Measurements from ENCODE around the gene DSCAM. TPM values are rescaled to one million over a fixed set of nuclear protein-coding genes. Genes with fewer than 3 reads are reported as not detected.

The DSCAM gene
- total RNA-seq, 1 donor from 2014 or later = not detected

DNA sequence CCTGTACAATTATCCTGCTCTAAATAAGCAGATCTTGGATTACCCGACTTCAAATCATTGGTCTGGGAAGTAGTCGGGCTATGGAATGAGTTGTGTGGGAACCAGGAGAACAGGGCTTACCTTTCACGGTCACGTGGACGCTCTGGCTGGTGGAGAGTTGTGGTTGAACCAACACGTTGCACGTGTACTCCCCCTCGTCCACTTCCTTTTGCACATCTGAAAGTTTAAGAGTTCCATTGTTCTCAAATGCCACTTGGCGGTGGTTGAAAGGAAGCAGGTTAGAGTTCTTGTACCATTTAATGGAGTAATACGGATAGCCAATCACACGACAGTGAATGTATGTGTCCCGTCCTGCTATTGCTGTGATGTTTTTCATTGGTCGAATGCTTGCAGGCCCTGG, 509.0 kb downstream of the DSCAM start:
- Mint-ChIP-seq H3K27me3 (ENCODE audit: unreplicated experiment) (no peaks in the 10 kb centered on the region), H3K9me3 (ENCODE audit: unreplicated experiment) (peaks cover 13% of the 10 kb centered on the region), H3K4me3 (ENCODE audit: unreplicated experiment) (no peak overlapping the region), H3K27ac (ENCODE audit: unreplicated experiment) (no peak overlapping the region), H3K36me3 (ENCODE audit: unreplicated experiment) (no peaks in the 10 kb centered on the region), H3K4me1 (ENCODE audit: unreplicated experiment) (no peaks in the 10 kb centered on the region)
- TF ChIP-seq, protein P1, sequence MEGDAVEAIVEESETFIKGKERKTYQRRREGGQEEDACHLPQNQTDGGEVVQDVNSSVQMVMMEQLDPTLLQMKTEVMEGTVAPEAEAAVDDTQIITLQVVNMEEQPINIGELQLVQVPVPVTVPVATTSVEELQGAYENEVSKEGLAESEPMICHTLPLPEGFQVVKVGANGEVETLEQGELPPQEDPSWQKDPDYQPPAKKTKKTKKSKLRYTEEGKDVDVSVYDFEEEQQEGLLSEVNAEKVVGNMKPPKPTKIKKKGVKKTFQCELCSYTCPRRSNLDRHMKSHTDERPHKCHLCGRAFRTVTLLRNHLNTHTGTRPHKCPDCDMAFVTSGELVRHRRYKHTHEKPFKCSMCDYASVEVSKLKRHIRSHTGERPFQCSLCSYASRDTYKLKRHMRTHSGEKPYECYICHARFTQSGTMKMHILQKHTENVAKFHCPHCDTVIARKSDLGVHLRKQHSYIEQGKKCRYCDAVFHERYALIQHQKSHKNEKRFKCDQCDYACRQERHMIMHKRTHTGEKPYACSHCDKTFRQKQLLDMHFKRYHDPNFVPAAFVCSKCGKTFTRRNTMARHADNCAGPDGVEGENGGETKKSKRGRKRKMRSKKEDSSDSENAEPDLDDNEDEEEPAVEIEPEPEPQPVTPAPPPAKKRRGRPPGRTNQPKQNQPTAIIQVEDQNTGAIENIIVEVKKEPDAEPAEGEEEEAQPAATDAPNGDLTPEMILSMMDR (IDR thresholded peaks at IDR 0.05) = no peak
- no peak for DNase-seq (ENCODE audit: extremely low spot score, unreplicated experiment)

DNA sequence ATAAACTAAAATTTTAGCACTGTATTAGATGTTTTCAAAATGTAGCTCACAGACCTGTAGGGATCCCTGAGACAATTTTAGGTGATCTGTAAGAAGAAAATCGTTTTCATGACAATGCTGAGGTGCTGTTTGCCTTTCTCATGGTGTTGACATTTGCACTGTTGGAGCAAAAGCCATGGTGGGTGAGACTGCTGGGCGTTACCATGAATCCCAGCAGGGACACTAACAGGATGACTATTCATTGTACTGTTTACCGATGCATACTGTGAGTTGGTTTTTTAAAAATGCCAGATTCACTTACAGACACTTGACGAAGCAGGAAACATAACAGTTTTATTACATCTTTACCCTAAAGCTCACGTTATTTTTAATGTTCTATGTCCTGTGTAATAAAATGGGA, 511.3 kb downstream of the DSCAM start:
- Mint-ChIP-seq H3K4me1 (ENCODE audit: unreplicated experiment) (no peaks in the 10 kb centered on the region), H3K9me3 (ENCODE audit: unreplicated experiment) (peaks cover 13% of the 10 kb centered on the region), H3K36me3 (ENCODE audit: unreplicated experiment) (no peaks in the 10 kb centered on the region), H3K27me3 (ENCODE audit: unreplicated experiment) (no peaks in the 10 kb centered on the region), H3K4me3 (ENCODE audit: unreplicated experiment) (no peak overlapping the region), H3K27ac (ENCODE audit: unreplicated experiment) (no peak overlapping the region)
- TF ChIP-seq, protein P1 (IDR thresholded peaks at IDR 0.05) = no peak
- DNase-seq (ENCODE audit: extremely low spot score, unreplicated experiment) = no peak

DNA sequence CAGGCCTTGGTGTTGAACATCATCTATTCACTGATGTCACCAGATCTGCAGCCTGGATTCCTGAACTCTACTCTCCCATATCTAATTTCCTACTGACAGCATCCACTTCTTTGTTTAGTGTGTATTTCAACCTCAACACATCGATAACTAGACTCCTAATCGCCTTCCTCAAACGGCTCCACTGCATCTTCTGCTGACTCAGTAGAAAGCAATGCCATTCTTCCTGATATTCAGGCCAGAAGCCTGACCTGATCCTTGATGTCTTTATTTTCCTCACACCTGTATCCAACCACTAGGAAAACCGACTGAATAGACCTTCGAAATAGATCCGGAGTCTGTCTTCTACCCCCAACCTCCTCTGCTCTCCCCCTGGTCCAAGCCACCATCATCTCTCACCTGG, 512.8 kb downstream of the DSCAM start:
- Mint-ChIP-seq H3K36me3 (ENCODE audit: unreplicated experiment) (no peaks in the 10 kb centered on the region), H3K27ac (ENCODE audit: unreplicated experiment) (no peak overlapping the region), H3K27me3 (ENCODE audit: unreplicated experiment) (no peaks in the 10 kb centered on the region), H3K4me3 (ENCODE audit: unreplicated experiment) (no peak overlapping the region), H3K4me1 (ENCODE audit: unreplicated experiment) (no peaks in the 10 kb centered on the region), H3K9me3 (ENCODE audit: unreplicated experiment) (peaks cover 10% of the 10 kb centered on the region)
- TF ChIP-seq, protein P1 (IDR thresholded peaks at IDR 0.05) = no peak
- DNase-seq (ENCODE audit: extremely low spot score, unreplicated experiment) = no peak

DNA sequence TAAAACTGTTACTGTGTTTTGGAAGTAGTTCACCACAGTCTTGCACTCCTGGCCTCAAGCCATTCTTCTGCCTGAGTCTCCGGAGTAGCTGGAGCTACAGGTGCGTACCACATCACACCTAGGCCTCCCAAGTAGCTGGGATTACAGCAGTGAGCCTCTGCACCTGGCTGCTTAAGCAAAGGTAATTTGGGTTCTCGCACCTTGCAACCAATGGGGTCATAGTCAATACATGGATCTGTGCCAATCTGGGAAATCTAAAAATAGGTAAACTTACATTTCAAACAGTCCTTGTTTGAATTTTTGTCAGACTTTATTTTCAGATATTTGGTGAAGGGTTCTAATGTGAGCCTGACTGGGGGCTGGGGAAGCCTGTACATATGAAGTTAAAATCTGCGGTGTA, 513.2 kb downstream of the DSCAM start:
- H3K27ac Mint-ChIP-seq (ENCODE audit: unreplicated experiment) = no peak overlapping the region
- H3K36me3 Mint-ChIP-seq (ENCODE audit: unreplicated experiment) = no peaks in the 10 kb centered on the region
- H3K4me1 Mint-ChIP-seq (ENCODE audit: unreplicated experiment) = no peaks in the 10 kb centered on the region
- peaks cover 8% of the 10 kb centered on the region for H3K9me3 Mint-ChIP-seq (ENCODE audit: unreplicated experiment)
- no peaks in the 10 kb centered on the region for H3K27me3 Mint-ChIP-seq (ENCODE audit: unreplicated experiment)
- H3K4me3 Mint-ChIP-seq (ENCODE audit: unreplicated experiment) = no peak overlapping the region
- TF ChIP-seq, protein P1 (IDR thresholded peaks at IDR 0.05) = no peak
- no peak for DNase-seq (ENCODE audit: extremely low spot score, unreplicated experiment)

DNA sequence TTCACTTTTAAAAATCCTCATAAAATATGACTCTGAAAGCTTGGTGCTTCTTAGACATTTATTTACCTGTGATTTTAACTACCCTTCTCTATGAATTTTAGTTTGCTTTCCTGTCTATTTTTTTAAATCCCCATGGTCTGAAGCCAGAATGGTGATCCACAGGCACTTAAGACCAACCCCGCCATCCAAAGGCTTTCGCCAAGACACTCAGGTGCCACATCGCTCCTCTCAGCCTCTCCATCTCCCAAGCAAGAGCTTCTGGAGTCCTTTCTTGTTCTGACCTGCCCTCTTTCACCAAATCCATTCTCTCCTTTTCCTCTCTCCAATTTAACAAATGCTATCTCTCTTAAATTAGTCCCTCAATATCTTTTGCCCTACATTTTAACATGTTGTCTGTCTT, 515.2 kb downstream of the DSCAM start:
- Mint-ChIP-seq H3K4me3 (ENCODE audit: unreplicated experiment) (no peak overlapping the region), H3K36me3 (ENCODE audit: unreplicated experiment) (no peaks in the 10 kb centered on the region), H3K27me3 (ENCODE audit: unreplicated experiment) (no peaks in the 10 kb centered on the region), H3K4me1 (ENCODE audit: unreplicated experiment) (no peaks in the 10 kb centered on the region), H3K9me3 (ENCODE audit: unreplicated experiment) (peaks cover 18% of the 10 kb centered on the region), H3K27ac (ENCODE audit: unreplicated experiment) (no peak overlapping the region)
- no peak for DNase-seq (ENCODE audit: extremely low spot score, unreplicated experiment)
- TF ChIP-seq, protein P1 (IDR thresholded peaks at IDR 0.05) = no peak

Measured in osteocyte (in vitro differentiated cells).